Epithelial cell of esophagus (primary cell): ENCODE measurements around the gene TMTC1.

Experiments
- DNase-seq: peaks from one replicate; pipeline ENCODE4 v3.0.0; 2010; ENCODE audit warnings: low read depth
- H3K4me3 ChIP-seq: 2 replicates; pipeline ENCODE4 v1.5.1; 2011; ENCODE audit warnings: mild to moderate bottlenecking, low read length, control low read depth
- TF ChIP-seq, protein P1 (sequence below): IDR thresholded peaks from 2 replicates; pipeline ENCODE4 v1.5.1; 2011; ENCODE audit warnings: low read depth, mild to moderate bottlenecking, low read length, control low read depth, inconsistent platforms; ENCODE audit not compliant: insufficient read depth; ENCODE audit errors: missing control alignments

TMTC1 gene

DNA sequence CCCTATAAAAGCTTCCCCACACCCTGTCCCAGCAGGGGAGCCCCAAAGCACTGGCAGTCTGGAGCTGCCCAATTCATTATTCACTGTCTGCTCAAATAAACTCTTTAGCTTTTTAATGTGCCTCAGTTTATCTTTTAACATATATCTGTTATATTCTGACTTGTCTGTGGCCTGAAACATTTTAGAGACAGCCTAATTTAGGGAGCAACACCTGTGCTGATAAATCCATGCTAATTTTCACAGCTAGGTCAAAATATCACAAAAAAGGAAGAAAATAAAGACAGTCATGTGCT, 32.9 kb downstream of the TMTC1 start:
- no peak overlapping the region for H3K4me3 ChIP-seq
- DNase-seq = no peak
- TF ChIP-seq, protein P1, sequence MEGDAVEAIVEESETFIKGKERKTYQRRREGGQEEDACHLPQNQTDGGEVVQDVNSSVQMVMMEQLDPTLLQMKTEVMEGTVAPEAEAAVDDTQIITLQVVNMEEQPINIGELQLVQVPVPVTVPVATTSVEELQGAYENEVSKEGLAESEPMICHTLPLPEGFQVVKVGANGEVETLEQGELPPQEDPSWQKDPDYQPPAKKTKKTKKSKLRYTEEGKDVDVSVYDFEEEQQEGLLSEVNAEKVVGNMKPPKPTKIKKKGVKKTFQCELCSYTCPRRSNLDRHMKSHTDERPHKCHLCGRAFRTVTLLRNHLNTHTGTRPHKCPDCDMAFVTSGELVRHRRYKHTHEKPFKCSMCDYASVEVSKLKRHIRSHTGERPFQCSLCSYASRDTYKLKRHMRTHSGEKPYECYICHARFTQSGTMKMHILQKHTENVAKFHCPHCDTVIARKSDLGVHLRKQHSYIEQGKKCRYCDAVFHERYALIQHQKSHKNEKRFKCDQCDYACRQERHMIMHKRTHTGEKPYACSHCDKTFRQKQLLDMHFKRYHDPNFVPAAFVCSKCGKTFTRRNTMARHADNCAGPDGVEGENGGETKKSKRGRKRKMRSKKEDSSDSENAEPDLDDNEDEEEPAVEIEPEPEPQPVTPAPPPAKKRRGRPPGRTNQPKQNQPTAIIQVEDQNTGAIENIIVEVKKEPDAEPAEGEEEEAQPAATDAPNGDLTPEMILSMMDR = no peak

DNA sequence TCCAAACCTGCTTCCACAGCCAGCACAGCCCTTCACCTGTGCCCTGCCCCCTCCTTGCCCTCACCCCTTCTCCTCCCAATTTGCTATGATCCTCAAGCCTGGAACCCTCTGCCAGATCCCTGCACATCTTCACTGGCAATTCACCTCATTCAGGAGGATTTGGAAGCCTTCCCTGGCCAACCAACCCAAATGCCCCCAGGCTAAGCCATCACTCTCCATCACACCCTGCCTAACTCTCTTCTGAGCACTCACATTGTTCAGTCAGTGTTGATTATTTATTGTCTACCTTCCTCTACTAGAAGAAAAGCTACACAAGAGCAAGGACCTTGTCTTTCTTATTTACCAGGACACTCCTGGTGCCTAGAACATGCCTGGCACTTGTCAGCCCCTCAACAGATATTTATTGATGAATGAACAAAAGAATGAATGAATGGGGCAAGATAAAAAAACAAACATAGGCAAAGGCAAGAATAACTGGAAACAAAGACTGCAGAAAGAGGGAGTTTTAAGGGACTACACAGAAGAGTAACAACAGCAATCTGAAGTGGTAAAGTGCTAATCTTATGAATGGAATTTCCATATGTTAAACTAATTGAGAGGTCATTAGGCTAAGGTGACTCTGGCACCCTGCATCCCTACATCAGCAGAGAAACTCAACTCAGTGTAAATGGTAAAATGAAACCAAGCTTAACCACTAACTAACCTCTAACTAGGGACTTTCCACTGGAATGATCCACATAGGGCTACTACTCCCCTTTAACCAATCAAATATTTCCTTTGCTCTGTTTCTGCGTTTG, 33.4 kb downstream of the TMTC1 start:
- no peak for DNase-seq

DNA sequence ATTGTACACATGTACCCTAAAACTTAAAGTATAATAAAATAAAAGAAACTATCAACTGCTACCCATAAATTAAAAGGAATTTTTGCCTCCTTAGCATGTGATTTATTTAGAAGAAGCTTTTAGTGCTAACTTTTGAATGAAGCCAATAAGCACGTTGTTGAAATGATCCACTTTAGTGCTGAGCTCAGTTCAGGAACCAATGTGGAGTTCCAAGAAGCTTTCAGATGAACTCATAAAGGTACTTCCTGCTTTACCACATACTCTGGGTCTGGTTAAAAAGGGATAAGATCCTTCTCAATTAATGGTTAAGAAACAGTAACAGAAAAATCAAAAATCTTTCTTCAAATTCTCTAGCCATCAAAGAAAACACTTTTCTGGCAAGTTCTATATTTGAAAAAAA, 39.4 kb downstream of the TMTC1 start:
- DNase-seq = no peak
- no peak overlapping the region for H3K4me3 ChIP-seq
- TF ChIP-seq, protein P1 = no peak

More for the DNA sequence above, 33.4 kb downstream of the TMTC1 start:
- H3K4me3 ChIP-seq = no peak overlapping the region
- TF ChIP-seq, protein P1 = no peak

DNA sequence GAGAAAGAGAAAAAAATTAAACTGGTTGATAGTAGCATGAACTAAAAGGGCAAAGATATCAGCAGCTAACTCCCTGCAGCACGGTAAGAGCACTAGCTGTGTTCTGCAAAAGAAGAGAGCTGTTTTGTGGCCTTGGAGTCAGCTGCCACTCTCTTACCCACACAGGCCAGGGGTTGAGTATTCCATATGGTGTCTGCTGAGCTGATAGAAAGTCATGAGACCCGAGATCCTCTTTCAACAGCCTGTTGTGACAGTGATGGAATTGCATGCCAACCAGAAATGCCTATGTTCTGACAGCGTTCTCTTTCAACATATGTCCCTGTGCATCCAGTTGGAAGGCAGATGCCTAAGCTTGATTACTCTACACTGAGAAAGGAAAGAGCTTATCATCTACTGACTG, 39.9 kb downstream of the TMTC1 start:
- TF ChIP-seq, protein P1 = no peak
- peak; percentile 88 for DNase-seq
- H3K4me3 ChIP-seq = no peak overlapping the region

DNA sequence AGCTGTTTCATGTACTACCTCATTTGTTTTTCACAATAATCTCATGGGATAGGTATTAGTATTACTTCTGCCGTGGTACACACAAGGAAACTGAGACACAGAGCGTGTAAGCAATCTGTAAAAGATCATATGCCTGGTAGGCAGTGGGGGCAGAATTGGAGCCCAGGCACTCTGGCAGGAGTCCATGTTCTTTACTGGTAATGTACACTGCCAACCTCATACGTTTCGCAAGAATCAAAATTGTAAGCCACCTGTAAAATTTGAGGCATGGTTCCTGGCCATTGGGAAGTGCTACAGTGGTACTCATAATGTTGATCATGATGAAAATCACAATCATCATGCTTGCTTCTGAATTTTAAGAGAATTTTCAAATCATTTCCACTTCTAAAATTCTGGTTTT, 40.7 kb downstream of the TMTC1 start:
- DNase-seq = peak; percentile 22
- H3K4me3 ChIP-seq = no peak overlapping the region
- TF ChIP-seq, protein P1 = no peak

DNA sequence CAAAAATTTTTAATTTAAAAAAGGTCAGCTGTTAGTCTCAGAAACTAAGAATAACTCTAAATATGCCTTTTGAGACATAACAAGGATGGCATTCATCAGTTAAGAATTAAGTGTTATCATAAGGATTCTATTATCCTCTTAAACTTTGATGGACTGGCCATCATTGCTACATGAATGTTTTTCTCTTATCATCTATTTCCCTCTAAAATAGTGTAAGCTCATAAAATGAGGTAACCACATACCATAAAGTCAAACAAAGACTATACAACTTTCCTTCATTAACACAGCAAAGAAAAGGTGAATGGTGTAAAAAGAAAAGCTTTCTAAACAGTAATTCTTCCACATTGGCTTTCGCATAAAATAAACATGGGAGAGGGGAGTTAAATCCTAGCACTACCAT, 41.1 kb downstream of the TMTC1 start:
- TF ChIP-seq, protein P1 = no peak
- H3K4me3 ChIP-seq = no peak overlapping the region
- DNase-seq = no peak
